ENCODE results near the gene VGF.

- TF ChIP-seq CTCF (IDR thresholded peaks at IDR 0.05; ENCODE audit: low read depth, low read length): no peak
- TF ChIP-seq EZH2phosphoT487 (IDR thresholded peaks at IDR 0.05; ENCODE audit: low read depth): no peak
These were observed 51.5 kb downstream of the VGF start for GRCh38 chr7:101113836-101114235.
